DMS153 treated with DMSO at 0.1 percent for 48 hours (cell line): Measurements from ENCODE around the gene PPP3R2.
"Not testable (repeated sequence)": the region's sequence is repeated elsewhere in the genome, so short reads cannot be mapped to it uniquely, and the experiment has no call there.

Experiments
- DNase-seq: peaks from one replicate; lab custom pipeline; 2025; ENCODE audit not compliant: unreplicated experiment; lab: John Stamatoyannopoulos, UW

PPP3R2 gene

DNA sequence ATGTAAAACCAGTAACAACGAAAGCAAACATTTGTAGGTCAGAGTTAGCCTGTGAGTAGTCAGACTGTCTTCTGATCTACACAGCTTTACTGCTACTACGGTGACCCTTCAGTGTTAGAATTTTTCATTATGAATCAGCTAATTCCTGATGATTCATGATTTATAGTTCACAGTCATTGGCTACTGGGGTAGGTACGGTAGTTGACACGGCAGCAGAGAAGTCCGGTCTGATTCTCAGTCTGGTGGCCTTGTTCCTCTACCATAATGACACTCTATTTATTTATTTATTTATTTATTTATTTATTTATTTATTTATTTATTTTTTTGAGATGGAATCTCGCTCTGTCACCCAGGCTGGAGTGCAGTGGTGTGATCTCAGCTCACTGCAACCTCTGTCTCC, 4.7 kb downstream of the PPP3R2 start:
- DNase-seq, result not testable (repeated sequence)

DNA sequence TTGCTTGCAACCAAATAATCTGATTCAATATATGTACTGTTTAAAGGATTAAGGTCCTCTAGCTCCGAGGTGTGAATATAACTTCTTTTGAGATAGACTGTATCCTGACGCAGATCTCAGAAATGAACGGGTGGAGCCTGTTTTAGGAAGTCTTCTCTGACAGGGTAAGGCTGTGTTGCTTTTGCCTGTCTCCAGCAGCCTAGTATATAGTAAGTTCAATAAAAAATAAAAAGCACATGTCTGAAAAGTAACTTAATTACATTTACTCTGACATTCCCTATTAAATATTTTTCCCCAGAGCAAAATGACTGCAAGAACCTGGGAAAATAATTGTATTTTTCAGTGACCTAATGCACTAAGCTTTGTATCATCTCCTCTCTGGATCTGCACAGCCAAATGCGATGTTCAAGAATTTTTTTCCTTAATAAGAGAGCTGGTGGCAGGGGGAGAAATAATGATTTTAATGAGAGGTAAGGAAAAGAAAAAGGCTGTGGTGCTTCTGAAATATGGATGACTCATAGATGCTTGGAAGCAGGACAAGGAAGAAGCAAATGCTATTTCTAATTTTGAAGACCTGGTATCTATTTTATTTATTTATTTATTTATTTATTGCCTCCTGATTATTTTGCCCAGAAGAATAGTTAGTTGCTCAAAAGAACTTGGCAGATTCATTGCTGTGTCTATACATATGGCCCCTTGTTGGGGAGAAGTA, 7.3 kb downstream of the PPP3R2 start:
- no peak for DNase-seq

DNA sequence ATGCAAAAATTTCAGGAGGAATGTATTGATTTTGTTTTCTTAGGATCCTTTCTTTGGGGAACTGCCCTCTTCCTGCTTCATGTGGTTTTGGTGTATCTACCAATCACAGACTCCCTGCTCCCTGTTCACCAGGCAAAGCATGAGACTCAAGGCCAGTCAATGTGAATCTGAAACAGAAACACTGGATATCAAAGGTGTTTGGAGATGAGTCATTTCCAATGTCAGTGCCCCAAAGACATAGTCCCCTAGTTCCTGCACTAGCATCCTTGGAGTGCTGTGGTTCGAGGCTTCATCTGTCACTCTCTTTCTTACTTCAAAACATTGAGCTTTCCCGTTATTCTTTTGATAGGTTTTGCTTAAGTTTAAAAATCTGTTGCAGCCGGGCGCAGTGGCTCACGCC, 8.1 kb downstream of the PPP3R2 start:
- DNase-seq, result no peak

- DNase-seq, result no peak
Observed at GRCh38 chr9:101585740-101586139, 9.0 kb downstream of the PPP3R2 start.

GRCh38 chr9:101582553-101582952, 12.2 kb downstream of the PPP3R2 start:
- DNase-seq, result no peak

- no peak for DNase-seq
Observed at GRCh38 chr9:101579711-101580545, 14.8 kb downstream of the PPP3R2 start.

DNA sequence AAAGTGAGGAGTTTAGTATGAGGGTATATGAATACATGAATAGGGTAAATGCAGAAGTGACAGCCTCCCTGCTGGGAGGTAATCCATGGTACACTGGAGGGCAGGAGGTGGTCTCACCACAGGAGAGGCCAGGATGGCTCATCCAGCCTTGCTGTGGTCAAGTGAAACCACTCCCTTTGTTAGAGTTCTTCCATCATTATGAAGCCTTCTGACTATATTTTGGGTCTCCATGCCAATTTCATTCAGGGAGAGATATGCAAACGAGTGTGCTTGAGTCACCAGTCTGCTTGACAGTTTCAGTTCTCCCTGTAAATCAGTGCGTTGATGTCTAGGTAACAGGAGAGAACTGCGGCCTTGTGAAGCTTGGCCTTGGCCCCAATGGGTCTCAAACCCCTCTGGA, 16.4 kb downstream of the PPP3R2 start:
- no peak for DNase-seq

DNA sequence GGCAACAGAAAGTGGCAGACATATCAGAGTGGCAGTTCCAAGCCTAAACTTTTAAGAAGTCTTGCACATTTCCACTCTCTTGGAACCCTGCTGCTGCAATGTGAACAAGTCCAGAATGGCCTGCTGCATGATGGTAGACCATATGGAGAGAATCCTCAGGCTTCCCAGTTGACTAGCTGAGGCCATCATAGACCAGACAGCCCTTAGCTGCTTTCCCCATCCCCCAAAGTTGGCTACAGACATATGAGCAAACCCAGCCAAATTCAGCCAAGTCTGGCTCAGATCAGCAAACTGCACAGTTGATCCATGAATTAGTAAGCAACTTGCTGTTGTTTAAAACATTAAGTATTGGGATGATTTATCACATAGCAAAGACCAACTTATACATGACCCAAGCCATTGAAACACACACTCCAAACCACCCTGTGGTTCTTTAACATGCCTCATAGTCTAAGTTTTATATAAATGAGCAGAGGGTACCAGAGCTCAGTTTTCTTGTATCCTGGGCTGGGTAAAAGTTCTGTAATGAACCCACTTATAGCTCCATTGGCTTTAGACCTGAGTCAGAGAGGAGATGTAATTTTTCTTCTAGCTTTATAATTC, 19.9 kb downstream of the PPP3R2 start:
- no peak for DNase-seq

DNA sequence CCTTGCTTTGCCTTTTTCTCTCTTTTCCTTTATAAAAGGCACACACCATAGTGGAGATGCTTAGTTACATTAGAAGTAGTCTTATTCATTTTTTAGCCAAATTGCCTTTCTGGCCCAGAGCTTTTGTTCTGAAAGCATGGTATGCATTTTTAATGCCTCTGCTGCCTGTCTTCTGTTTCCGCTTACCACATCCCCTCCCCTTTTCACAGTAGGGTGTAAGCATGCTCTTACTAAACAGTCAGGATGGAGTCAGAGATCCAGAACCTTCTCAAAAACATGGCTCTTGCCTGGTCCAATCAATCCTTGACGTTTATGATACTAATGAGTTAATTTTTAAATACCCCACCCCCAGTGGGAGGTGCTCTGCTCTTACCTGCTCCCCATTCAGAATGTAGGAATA, 22.5 kb downstream of the PPP3R2 start:
- DNase-seq, result no peak

DNA sequence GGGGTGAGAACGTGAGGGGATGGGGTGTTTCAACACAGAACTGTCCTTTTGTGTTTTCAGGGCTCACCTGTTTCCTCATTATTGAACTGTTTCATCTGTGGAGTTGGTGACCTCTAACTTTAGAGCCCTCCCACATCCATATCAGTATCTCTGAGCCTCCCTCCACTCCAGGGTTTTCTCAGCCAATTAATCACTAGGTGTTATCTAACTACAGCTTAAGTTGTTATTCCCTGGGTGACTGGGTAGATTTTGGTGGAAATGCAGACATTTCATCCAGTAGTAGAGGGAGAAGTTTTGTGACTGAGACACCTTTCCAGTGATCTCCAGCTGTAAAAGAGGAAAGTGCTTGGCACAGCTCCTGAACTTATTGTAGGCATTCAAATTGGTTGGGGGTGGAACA, 23.7 kb downstream of the PPP3R2 start:
- no peak for DNase-seq

DNA sequence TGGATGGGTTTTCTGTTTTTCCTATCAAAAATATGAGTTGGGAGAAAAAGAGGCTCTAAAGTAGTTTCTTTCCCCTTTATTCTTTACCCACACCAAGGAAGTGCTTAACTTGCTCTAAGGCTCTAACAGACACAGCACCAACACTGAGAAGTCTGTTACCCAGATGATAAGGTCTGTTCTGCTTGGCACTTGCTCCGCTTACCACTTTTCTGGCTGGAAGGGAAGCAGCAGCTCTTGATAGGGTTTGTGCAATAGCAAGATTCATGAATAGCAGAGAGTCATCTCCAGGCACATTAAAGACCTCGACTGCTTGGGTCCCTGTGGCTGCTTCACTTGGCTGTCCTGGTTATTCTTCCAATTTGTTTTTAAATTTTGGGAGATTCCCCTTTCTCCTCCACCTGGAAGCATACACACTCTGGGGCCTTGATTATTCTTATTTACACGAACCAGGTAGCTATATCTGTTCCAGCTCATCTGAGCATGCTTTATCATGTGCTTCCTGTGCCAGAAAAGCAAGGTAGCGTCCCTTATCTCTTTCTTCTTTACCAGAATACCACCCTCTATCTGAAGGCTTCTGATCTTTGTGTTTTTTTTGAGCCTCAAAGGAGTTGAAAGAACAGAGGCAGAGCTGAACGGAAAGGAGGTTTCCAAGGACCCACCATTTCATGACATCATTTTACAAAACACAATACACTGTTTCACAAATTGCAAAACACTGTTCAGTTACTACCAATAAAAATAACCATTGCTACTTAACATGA, 24.8 kb downstream of the PPP3R2 start:
- no peak for DNase-seq

DNA sequence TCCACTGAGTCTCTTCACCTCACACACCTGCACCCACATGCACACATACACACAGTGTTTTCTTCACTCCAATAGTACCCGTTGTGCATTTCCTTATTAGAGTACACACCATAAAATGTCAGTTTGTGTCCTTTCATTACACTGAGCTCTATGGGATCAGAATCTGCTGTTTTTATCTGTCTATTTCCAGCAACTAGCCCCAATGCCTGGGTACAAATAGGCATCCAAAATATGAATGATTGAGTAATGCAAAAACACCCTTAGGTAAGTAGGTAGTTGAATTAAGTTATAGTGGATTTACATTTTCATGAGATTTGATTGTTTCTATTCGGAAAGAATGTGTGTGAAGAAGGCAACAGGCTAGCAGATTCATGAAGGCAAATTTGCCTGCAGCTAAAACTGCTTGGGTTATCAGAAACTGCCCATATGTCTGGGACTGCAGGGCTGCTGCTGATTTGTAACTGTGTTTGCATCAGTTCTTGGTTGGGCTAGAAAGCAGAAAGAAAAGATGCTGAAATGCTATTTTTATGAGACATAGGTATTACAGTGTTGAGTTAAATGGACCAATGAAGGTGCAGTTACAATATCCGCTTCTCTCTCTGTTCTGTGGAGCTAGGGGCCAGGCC, 26.9 kb downstream of the PPP3R2 start:
- DNase-seq, result no peak

- DNase-seq, result no peak
Observed at GRCh38 chr9:101566904-101567724, 27.7 kb downstream of the PPP3R2 start.

- no peak for DNase-seq
Observed at GRCh38 chr9:101564252-101564651, 30.5 kb downstream of the PPP3R2 start.

GRCh38 chr9:101562966-101563365, 31.8 kb downstream of the PPP3R2 start:
- no peak for DNase-seq

- DNase-seq, result no peak
Observed at GRCh38 chr9:101561740-101562139, 33.0 kb downstream of the PPP3R2 start.

- DNase-seq, result not testable (repeated sequence)
Observed at GRCh38 chr9:101549472-101550098, 45.2 kb downstream of the PPP3R2 start.

DNA sequence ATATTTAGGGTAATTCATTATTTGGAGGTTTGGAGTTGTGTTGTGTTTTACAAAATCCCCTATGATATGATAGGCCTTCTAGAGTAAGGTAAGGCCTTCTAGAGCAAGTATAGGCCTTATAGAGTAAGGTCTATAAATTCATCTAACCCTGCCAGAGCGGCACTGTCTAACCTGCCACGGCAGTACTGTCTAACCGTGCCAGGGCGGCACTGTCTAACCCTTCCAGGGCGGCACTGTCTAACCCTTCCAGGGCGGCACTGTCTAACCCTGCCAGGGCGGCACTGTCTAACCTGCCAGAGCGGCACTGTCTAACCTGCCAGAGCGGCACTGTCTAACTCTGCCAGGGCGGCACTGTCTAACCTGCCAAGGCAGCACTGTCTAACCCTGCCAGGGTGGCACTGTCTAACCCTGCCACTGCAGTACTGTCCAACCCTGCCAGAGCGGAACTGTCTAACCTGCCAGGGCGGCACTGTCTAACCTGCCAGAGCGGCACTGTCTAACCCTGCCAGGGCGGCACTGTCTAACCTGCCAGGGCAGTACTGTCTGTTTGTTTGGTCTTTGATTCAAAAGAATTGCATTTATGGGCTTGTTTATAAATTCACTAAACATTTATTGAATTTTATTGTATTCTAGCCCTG, 51.6 kb downstream of the PPP3R2 start:
- no peak for DNase-seq
